Smooth muscle cell of trachea (primary cell): ENCODE results near the gene HBS1L. TPM values are rescaled to one million over a fixed set of nuclear protein-coding genes. Genes with fewer than 3 reads are reported as not detected.

Source experiments
- total RNA-seq: library from RNA; depleted of rRNA; stranded (reverse); fragments of >200 nt; gene quantifications from 2 replicates; pipeline ENCODE4 v1.2.1, GENCODE V29; 2014

Gene HBS1L
- 124 and 148 TPM in 2 replicates for total RNA-seq

DNA sequence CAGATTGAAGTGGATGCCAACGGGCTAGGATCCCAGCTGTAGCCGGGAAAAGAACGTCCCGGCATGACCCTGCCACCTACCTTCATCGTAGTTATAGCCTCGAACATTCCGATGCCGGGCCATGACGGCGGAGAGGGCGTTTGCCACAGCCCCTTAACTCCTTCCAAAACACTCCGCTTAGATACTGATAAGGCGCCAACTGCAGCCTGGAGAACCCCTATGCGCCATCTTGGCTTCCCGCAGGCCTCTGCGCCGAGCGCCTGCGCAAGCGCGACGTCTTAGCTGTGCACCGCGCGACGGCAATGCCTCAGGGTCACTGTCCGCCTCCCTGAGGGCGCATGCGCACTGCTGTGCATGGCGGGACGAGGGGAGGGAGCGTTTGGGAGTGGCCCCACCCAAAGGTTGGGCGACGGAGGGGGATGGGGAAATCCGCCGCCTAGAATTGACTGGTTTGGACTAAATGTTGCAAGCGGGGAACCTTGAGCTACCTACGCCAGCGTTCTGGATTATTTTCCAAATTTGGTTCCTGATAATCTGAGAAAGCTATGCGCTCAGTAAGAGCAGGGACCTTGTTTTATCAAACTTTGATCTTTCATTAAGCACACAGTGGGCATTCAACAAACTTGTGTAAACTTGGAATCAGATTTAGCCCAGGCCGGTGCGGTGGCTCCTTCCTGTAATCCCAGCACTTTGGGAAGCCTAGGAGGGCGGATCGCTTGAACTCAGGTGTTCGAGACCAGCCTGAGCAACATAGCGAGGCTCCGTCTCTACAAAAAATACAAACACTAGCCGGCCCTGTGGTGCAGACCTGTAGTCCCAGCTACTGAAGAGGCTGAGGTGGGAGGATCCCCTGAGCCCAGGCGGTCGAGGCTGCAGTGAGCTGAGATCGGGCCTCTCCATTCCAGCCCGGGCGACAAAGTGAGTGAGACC lies at the start of gene HBS1L:
TSS of gene HBS1L (minus strand) at position 254 of the 930 bp plus-strand sequence. CDS start at position 123, 131 bp downstream.

GRCh38 chr6:134949927-134950326 lies 104.7 kb downstream of the HBS1L start, which contains the start of gene ALDH8A1:
Gene ALDH8A1, minus strand, starts transcription at chr6:134950101. Its CDS starts 48 bp downstream, at chr6:134950053.

Other genes with a start within 250 kb of the HBS1L start
- 0.33 and 2.0 TPM in 2 replicates for gene ALDH8A1, start 104.7 kb downstream of the HBS1L start, total RNA-seq
- gene MYB, start 126.5 kb upstream of the HBS1L start, total RNA-seq: 0.29 TPM in 1 of 2 replicates, not detected in the other